K562 (cell line): ENCODE results near the gene ZNF268. TPM values are rescaled to one million over a fixed set of nuclear protein-coding genes. Genes with fewer than 3 reads are reported as not detected.

Experiments
- ATAC-seq: fragments of 200-7000 bp; cut with Tn5 transposase; 3 replicates; pipeline ENCODE4 v1.9.1; 2020; ENCODE audit warnings: moderate library complexity
- BruUV-seq: library from RNA; stranded (reverse); fragments of 400-500 nt; replicated peaks from 2 replicates; lab custom pipeline; 2021; lab: Mats Ljungman, UMichigan
- CTCF ChIA-PET: fragments of 300-600 bp; formaldehyde crosslinking; extraction: SDS; loops from one replicate; lab custom pipeline; 2021; ENCODE audit warnings: low intra/inter-chr PET ratio; lab: Yijun Ruan, JAX
- POLR2A ChIA-PET: fragments of 300-600, 350-650 bp; sonication (Branson Sonifier 250); formaldehyde crosslinking; extraction: SDS; loops from one replicate; lab custom pipeline; 2021; ENCODE audit warnings: antibody characterized with exemption, inconsistent platforms; lab: Yijun Ruan, JAX
- DNase-seq, 4 experiments: peaks; one replicate each; pipeline versions ENCODE4 v3.0.0 to v3.0.0-alpha.2; 2011 to 2018; ENCODE audit warnings: low spot score in 3 of 4, mixed read lengths in 3 of 4; ENCODE audit errors: extremely low read depth in 1 of 4
- FAIRE-seq: peaks from 2 replicates; lab custom pipeline; 2011; peaks lifted over from hg19 to GRCh38; lab: Jason Lieb, UNC
- H2AFZ ChIP-seq: 2 replicates; pipeline ENCODE4 v1.6.0; 2011; ENCODE audit warnings: low read depth, low read length, control low read depth, inconsistent platforms
- H3K27ac ChIP-seq: fragments of 200-600 bp; 3 replicates; pipeline ENCODE4 v1.8.0; 2011; ENCODE audit warnings: low read depth, mild to moderate bottlenecking, control low read depth, inconsistent platforms, low read length, moderate library complexity, mixed read lengths; ENCODE audit errors: extremely low read depth
- H3K27me3 ChIP-seq, 2 experiments: fragments of 300-600 bp in 1 of 2; 2 replicates in 1 of 2; 3 replicates in 1 of 2; pipeline versions ENCODE4 v1.6.0 to v1.8.0; 2011; ENCODE audit warnings: inconsistent platforms in 2 of 2, low read length in 2 of 2, mild to moderate bottlenecking in 1 of 2, mixed read lengths in 1 of 2, moderate library complexity in 1 of 2; ENCODE audit not compliant: control insufficient read depth in 2 of 2, insufficient read depth in 2 of 2
- H3K36me3 ChIP-seq: fragments of 300-600 bp; 3 replicates; pipeline ENCODE4 v1.8.0; 2011; ENCODE audit warnings: mild to moderate bottlenecking, low read length, inconsistent platforms; ENCODE audit not compliant: control insufficient read depth, insufficient read depth
- H3K4me1 ChIP-seq, 2 experiments: fragments of 200-600 bp in 1 of 2; replicated peaks in 1 of 2; 2 replicates in 1 of 2; 3 replicates in 1 of 2; pipeline versions ENCODE4 v1.5.1 to v1.8.0; 2011; ENCODE audit warnings: inconsistent platforms in 2 of 2, low read length in 2 of 2, mild to moderate bottlenecking in 1 of 2, mixed read lengths in 1 of 2, moderate library complexity in 1 of 2; ENCODE audit not compliant: control insufficient read depth in 2 of 2, insufficient read depth in 2 of 2
- H3K4me2 ChIP-seq: 2 replicates; pipeline ENCODE4 v1.6.1; 2011; ENCODE audit warnings: low read length, control low read depth, inconsistent platforms, mixed read lengths; ENCODE audit not compliant: insufficient read depth
- H3K4me3 ChIP-seq: fragments of 200-600 bp; sonication (generic), shearing (Covaris generic); 2 replicates; pipeline ENCODE4 v1.5.1; 2016; ENCODE audit warnings: control low read depth, inconsistent platforms
- H3K79me2 ChIP-seq: fragments of 200-600 bp; 3 replicates; pipeline ENCODE4 v1.8.0; 2011; ENCODE audit warnings: low read length, inconsistent platforms; ENCODE audit not compliant: control insufficient read depth, insufficient read depth
- H3K9ac ChIP-seq, 2 experiments: 2 replicates each; pipeline versions ENCODE4 v1.6.0 to v1.6.1; 2011; ENCODE audit warnings: low read depth in 2 of 2, low read length in 2 of 2, control low read depth in 1 of 2, inconsistent platforms in 1 of 2, mild to moderate bottlenecking in 1 of 2, mixed read lengths in 1 of 2; ENCODE audit not compliant: insufficient read depth in 1 of 2
- H3K9me1 ChIP-seq: one replicate; pipeline ENCODE4 v1.6.0; 2011; ENCODE audit warnings: inconsistent platforms, mild to moderate bottlenecking, low read length, moderate library complexity; ENCODE audit not compliant: control insufficient read depth, insufficient read depth
- H3K9me3 ChIP-seq: replicated peaks from 2 replicates; pipeline ENCODE4 v1.5.1; 2011; ENCODE audit warnings: low read depth, low read length, inconsistent platforms; ENCODE audit not compliant: control insufficient read depth, insufficient read depth
- H4K20me1 ChIP-seq: replicated peaks from 2 replicates; pipeline ENCODE4 v1.6.1; 2011; ENCODE audit warnings: low read length, inconsistent platforms, mixed read lengths; ENCODE audit not compliant: control insufficient read depth, insufficient read depth
- GABPB1 ChIP-seq: sonication (generic); formaldehyde crosslinking; IDR thresholded peaks from 2 replicates; pipeline ENCODE4 v1.8.0; 2022; ENCODE audit warnings: mild to moderate bottlenecking, missing genetic modification reagents
- HMG20B ChIP-seq: fragments of 250-450 bp; sonication (Bioruptor Pico); IDR thresholded peaks from 2 replicates; pipeline ENCODE4 v1.5.0; 2021; ENCODE audit warnings: mild to moderate bottlenecking
- POLR2G ChIP-seq: fragments of 200-400 bp; formaldehyde crosslinking; IDR thresholded peaks from 2 replicates; pipeline ENCODE4 v1.6.1; 2017; ENCODE audit warnings: low read depth, mild to moderate bottlenecking, antibody characterized with exemption, low read length, moderate library complexity
- ZNF197 ChIP-seq: fragments of 200-800 bp; sonication (Bioruptor generic); IDR thresholded peaks from 2 replicates; pipeline ENCODE4 v1.6.1; 2016; ENCODE audit warnings: low read depth, missing genetic modification characterization, missing compliant biosample characterization
- WGBS: fragments of 100-300 bp; shearing (Covaris generic); methylation state at CpG from one replicate; pipeline ENCODE4 v1.1.6; 2016; ENCODE audit warnings: low coverage, mixed read lengths; ENCODE audit not compliant: insufficient coverage; ENCODE audit errors: missing lambda C conversion rate; 5-methylcytosine and 5-hydroxymethylcytosine counted together
- in situ Hi-C: fragments of 300-500 bp; cut with MboI; formaldehyde crosslinking; loops from 4 replicates; pipeline ENCODE4 v1.15.0; 2018; ENCODE audit warnings: inconsistent platforms, mixed read lengths
- intact Hi-C: fragments of 100-400 bp; cut with micrococcal nuclease; formaldehyde crosslinking; loops from 2 replicates; pipeline ENCODE4 v1.14.2; 2022
- polyA plus RNA-seq, 8 experiments: library from polyadenylated mRNA; depleted of rRNA in 4 of 8; stranded (reverse) in 5 of 8; unstranded in 3 of 8; fragments of >200 nt; fragmentation: Nextera tagmentation in 2 of 8; fragmentation: Illumina TruSeq in 1 of 8; extraction: Ambion mirVana in 2 of 8; extraction: Trizol in 1 of 8; gene quantifications; 2 replicates each; pipeline versions ENCODE4 v1.2.1 to v1.2.3, GENCODE V29; 2011 to 2014; ENCODE audit warnings: inconsistent platforms in 1 of 8, missing spikeins in 1 of 8
- total RNA-seq, 7 experiments: library from RNA; depleted of rRNA in 6 of 7; stranded (reverse); fragments of >200 nt in 6 of 7; fragmentation: Illumina TruSeq in 2 of 7; extraction: Trizol in 2 of 7; gene quantifications; 2 replicates each; pipeline versions ENCODE4 v1.2.1 to v1.2.3, GENCODE V29; 2011 to 2021; ENCODE audit warnings: low replicate concordance in 1 of 7
- TF ChIP-seq, protein P1 (sequence below), 2 experiments: fragments of 450-650 bp; IDR thresholded peaks; 2 replicates each; pipeline ENCODE4 v1.6.1; 2016
- TF ChIP-seq, protein P2 (sequence below): fragments of 250-450 bp; sonication (Bioruptor Pico); IDR thresholded peaks from 2 replicates; pipeline ENCODE4 v1.5.0; 2022; ENCODE audit warnings: mild to moderate bottlenecking
- TF ChIP-seq, protein P3 (sequence below): fragments of 450-650 bp; formaldehyde crosslinking; IDR thresholded peaks from 2 replicates; pipeline ENCODE4 v1.4.0; 2020; ENCODE audit warnings: mild to moderate bottlenecking, mixed read lengths

ZNF268 gene
- total and polyA plus RNA-seq, 9 of the 15 experiments (the other 6 are each of a cell fraction or from before 2014, with no cell fraction given), result 4.8 to 12.0 (median 7.7) TPM

DNA sequence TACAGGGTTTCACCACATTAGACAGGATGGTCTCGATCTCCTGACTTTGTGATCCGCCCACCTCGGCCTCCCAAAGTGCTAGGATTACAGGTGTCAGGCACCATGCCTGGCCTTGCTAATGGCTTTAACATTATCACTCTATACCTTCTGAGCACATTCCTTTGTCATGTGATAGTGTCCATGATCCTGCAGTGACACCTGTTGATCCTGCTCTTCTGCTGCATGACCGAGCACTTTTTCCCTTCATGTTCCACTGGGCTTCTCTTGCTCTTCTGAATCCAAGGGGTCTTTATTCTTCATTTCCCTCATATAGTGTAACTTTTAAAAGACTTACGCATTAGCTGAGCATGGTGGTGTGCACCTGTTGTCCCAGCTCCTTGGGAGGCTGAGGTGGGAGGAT, 11.6 kb downstream of the ZNF268 start (continued):
- TF ChIP-seq, protein P1, sequence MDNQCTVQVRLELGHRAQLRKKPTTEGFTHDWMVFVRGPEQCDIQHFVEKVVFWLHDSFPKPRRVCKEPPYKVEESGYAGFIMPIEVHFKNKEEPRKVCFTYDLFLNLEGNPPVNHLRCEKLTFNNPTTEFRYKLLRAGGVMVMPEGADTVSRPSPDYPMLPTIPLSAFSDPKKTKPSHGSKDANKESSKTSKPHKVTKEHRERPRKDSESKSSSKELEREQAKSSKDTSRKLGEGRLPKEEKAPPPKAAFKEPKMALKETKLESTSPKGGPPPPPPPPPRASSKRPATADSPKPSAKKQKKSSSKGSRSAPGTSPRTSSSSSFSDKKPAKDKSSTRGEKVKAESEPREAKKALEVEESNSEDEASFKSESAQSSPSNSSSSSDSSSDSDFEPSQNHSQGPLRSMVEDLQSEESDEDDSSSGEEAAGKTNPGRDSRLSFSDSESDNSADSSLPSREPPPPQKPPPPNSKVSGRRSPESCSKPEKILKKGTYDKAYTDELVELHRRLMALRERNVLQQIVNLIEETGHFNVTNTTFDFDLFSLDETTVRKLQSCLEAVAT (IDR thresholded peaks at IDR 0.05), result no peak
- TF ChIP-seq, protein P2, sequence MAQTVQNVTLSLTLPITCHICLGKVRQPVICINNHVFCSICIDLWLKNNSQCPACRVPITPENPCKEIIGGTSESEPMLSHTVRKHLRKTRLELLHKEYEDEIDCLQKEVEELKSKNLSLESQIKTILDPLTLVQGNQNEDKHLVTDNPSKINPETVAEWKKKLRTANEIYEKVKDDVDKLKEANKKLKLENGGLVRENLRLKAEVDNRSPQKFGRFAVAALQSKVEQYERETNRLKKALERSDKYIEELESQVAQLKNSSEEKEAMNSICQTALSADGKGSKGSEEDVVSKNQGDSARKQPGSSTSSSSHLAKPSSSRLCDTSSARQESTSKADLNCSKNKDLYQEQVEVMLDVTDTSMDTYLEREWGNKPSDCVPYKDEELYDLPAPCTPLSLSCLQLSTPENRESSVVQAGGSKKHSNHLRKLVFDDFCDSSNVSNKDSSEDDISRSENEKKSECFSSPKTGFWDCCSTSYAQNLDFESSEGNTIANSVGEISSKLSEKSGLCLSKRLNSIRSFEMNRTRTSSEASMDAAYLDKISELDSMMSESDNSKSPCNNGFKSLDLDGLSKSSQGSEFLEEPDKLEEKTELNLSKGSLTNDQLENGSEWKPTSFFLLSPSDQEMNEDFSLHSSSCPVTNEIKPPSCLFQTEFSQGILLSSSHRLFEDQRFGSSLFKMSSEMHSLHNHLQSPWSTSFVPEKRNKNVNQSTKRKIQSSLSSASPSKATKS (CRISPR knock-in tag), result no peak
- no peak for TF ChIP-seq ZNF197 (CRISPR knock-in tag)
- TF ChIP-seq HMG20B (CRISPR knock-in tag), result no peak
- no peak for TF ChIP-seq POLR2G

DNA sequence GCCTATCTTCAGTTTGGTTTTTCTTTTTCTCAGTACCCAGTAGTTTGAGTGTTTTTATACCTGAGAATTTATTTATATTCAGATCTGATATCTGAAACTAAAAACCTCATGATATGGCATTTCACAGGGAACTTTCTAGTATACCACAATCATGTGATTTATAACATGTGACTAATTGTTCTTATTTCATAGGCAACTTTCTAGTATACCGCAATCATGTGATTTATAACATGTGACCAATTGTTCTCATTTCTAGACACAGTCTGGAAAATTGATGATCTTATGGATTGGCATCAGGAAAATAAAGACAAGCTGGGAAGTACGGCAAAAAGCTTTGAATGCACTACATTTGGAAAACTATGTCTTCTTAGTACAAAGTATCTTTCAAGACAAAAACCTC, 20.6 kb downstream of the ZNF268 start:
- Histone ChIP-seq H2AFZ (no peak overlapping the region), H3K79me2 (no peaks in the 10 kb centered on the region), H3K9me1 (no peaks in the 10 kb centered on the region), H3K4me1 (no peaks in the 10 kb centered on the region), H3K27me3 (no peaks in the 10 kb centered on the region), H3K9me3 (peaks cover 40% of the 10 kb centered on the region), H3K4me3 (no peak overlapping the region), H3K36me3 (peaks cover 23% of the 10 kb centered on the region), H3K9ac (no peak overlapping the region), H3K4me2 (no peak overlapping the region), H4K20me1 (no peaks in the 10 kb centered on the region), H3K27ac (no peak overlapping the region)
- FAIRE-seq (no peak), DNase-seq (no peak), ATAC-seq (no peak)
- TF ChIP-seq, protein P3, sequence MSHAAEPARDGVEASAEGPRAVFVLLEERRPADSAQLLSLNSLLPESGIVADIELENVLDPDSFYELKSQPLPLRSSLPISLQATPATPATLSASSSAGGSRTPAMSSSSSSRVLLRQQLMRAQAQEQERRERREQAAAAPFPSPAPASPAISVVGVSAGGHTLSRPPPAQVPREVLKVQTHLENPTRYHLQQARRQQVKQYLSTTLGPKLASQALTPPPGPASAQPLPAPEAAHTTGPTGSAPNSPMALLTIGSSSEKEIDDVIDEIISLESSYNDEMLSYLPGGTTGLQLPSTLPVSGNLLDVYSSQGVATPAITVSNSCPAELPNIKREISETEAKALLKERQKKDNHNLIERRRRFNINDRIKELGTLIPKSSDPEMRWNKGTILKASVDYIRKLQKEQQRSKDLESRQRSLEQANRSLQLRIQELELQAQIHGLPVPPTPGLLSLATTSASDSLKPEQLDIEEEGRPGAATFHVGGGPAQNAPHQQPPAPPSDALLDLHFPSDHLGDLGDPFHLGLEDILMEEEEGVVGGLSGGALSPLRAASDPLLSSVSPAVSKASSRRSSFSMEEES (CRISPR knock-in tag), result peak; percentile 65
- no peak for TF ChIP-seq GABPB1 (CRISPR knock-in tag)
- BruUV-seq, result no TSS peak
- intact Hi-C loops (no loop called here), in situ Hi-C loops (no loop called here)
- ChIA-PET CTCF (no interaction called here), POLR2A (no interaction called here)
- WGBS, result 49% methylated on average over 2 of the region's 2 CpGs
